Neutrophil (primary cell): ENCODE measurements around the gene FNDC4.

Experiments
- H3K27ac ChIP-seq: fragments of 200-600 bp; sonication (generic); 2 replicates; pipeline ENCODE4 v1.5.1; 2016; ENCODE audit warnings: mild to moderate bottlenecking, moderate library complexity
- H3K27me3 ChIP-seq: fragments of 200-600 bp; sonication (generic); 2 replicates; pipeline ENCODE4 v1.6.0; 2016; ENCODE audit warnings: mild to moderate bottlenecking
- H3K36me3 ChIP-seq: fragments of 200-600 bp; sonication (generic); 2 replicates; pipeline ENCODE4 v1.5.1; 2017
- H3K4me1 ChIP-seq, 2 experiments: fragments of 200-600 bp in 1 of 2; sonication (generic) in 1 of 2; 1 replicate in 1 of 2; 2 replicates in 1 of 2; pipeline versions ENCODE4 v1.5.1 to v1.6.1; 2013 to 2016; ENCODE audit warnings: low read depth in 1 of 2, low read length in 1 of 2, mild to moderate bottlenecking in 1 of 2, moderate library complexity in 1 of 2; ENCODE audit not compliant: control insufficient read depth in 1 of 2, insufficient read depth in 1 of 2
- H3K4me3 ChIP-seq, 2 experiments: fragments of 200-600 bp in 1 of 2; sonication (generic) in 1 of 2; 1 replicate in 1 of 2; 2 replicates in 1 of 2; pipeline ENCODE4 v1.5.1; 2013 to 2016; ENCODE audit warnings: low read depth in 1 of 2, low read length in 1 of 2, mild to moderate bottlenecking in 1 of 2, moderate library complexity in 1 of 2
- H3K9me3 ChIP-seq: fragments of 200-600 bp; sonication (generic); 2 replicates; pipeline ENCODE4 v1.5.1; 2016
- TF ChIP-seq, protein P1 (sequence below): fragments of 200-600 bp; sonication (generic); IDR thresholded peaks from 2 replicates; pipeline ENCODE4 v1.5.1; 2016; ENCODE audit warnings: antibody characterized with exemption

Gene FNDC4

GRCh38 chr2:27527182-27527581, 32.2 kb upstream of the FNDC4 start:
- TF ChIP-seq, protein P1, sequence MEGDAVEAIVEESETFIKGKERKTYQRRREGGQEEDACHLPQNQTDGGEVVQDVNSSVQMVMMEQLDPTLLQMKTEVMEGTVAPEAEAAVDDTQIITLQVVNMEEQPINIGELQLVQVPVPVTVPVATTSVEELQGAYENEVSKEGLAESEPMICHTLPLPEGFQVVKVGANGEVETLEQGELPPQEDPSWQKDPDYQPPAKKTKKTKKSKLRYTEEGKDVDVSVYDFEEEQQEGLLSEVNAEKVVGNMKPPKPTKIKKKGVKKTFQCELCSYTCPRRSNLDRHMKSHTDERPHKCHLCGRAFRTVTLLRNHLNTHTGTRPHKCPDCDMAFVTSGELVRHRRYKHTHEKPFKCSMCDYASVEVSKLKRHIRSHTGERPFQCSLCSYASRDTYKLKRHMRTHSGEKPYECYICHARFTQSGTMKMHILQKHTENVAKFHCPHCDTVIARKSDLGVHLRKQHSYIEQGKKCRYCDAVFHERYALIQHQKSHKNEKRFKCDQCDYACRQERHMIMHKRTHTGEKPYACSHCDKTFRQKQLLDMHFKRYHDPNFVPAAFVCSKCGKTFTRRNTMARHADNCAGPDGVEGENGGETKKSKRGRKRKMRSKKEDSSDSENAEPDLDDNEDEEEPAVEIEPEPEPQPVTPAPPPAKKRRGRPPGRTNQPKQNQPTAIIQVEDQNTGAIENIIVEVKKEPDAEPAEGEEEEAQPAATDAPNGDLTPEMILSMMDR, result no peak
- Histone ChIP-seq H3K4me1 (no peaks in the 10 kb centered on the region), H3K9me3 (no peaks in the 10 kb centered on the region), H3K27ac (no peak overlapping the region), H3K36me3 (no peaks in the 10 kb centered on the region), H3K4me3 (no peak overlapping the region), H3K27me3 (peaks cover 13% of the 10 kb centered on the region)

GRCh38 chr2:27522400-27522945, 27.5 kb upstream of the FNDC4 start:
- Histone ChIP-seq H3K27ac (no peak overlapping the region), H3K9me3 (no peaks in the 10 kb centered on the region), H3K4me3 (no peak overlapping the region), H3K4me1 (no peaks in the 10 kb centered on the region), H3K27me3 (peaks cover 13% of the 10 kb centered on the region), H3K36me3 (no peaks in the 10 kb centered on the region)
- TF ChIP-seq, protein P1, result no peak

GRCh38 chr2:27520316-27520715, 25.3 kb upstream of the FNDC4 start:
- H3K9me3 ChIP-seq, result no peaks in the 10 kb centered on the region
- H3K4me1 ChIP-seq, result no peaks in the 10 kb centered on the region
- TF ChIP-seq, protein P1, result no peak
- no peak overlapping the region for H3K27ac ChIP-seq
- no peaks in the 10 kb centered on the region for H3K27me3 ChIP-seq
- H3K4me3 ChIP-seq, result no peak overlapping the region
- no peaks in the 10 kb centered on the region for H3K36me3 ChIP-seq

- no peak overlapping the region for H3K27ac ChIP-seq
Observed at GRCh38 chr2:27518782-27519113, 23.7 kb upstream of the FNDC4 start.

GRCh38 chr2:27518113-27518781, 23.2 kb upstream of the FNDC4 start:
- Histone ChIP-seq H3K27ac (no peak overlapping the region), H3K9me3 (no peaks in the 10 kb centered on the region), H3K4me1 (no peaks in the 10 kb centered on the region), H3K36me3 (no peaks in the 10 kb centered on the region), H3K4me3 (no peak overlapping the region), H3K27me3 (peaks cover 12% of the 10 kb centered on the region)
- TF ChIP-seq, protein P1, result no peak

More at GRCh38 chr2:27518782-27519113, 23.7 kb upstream of the FNDC4 start:
- Histone ChIP-seq H3K27me3 (peaks cover 8% of the 10 kb centered on the region), H3K4me3 (no peak overlapping the region), H3K9me3 (no peaks in the 10 kb centered on the region), H3K36me3 (no peaks in the 10 kb centered on the region), H3K4me1 (no peaks in the 10 kb centered on the region)
- TF ChIP-seq, protein P1, result no peak
